CD14-positive monocyte (primary cell): ENCODE data around the gene HAUS6. TPM values are rescaled to one million over a fixed set of nuclear protein-coding genes. Genes with fewer than 3 reads are reported as not detected.
A peak's percentile ranks its signal among the peaks of the same experiment; 100 is the strongest.

Experiments
- DNase-seq, 3 donors: peaks; one replicate each; pipeline ENCODE4 v3.0.0-alpha.2; 2011 to 2022
- H2AFZ ChIP-seq: 2 replicates; pipeline ENCODE4 v1.6.0; 2012; ENCODE audit warnings: mild to moderate bottlenecking, low read depth, low read length, inconsistent platforms; ENCODE audit not compliant: insufficient read depth, poor library complexity, severe bottlenecking
- H3K27ac ChIP-seq, 2 donors: 1 replicate in 1 of 2; 2 replicates in 1 of 2; pipeline ENCODE4 v1.5.1; 2012 to 2013; ENCODE audit warnings: low read length in 2 of 2, control low read depth in 1 of 2, inconsistent platforms in 1 of 2, low read depth in 1 of 2, mild to moderate bottlenecking in 1 of 2
- H3K27me3 ChIP-seq, 2 donors: one replicate each; pipeline versions ENCODE4 v1.6.0 to v1.6.1; 2011 to 2013; ENCODE audit warnings: low read length in 2 of 2; ENCODE audit not compliant: control insufficient read depth in 2 of 2, insufficient read depth in 2 of 2
- H3K36me3 ChIP-seq, 2 donors: replicated peaks in 1 of 2; 1 replicate in 1 of 2; 2 replicates in 1 of 2; pipeline versions ENCODE4 v1.5.1 to v1.6.1; 2012 to 2013; ENCODE audit warnings: low read length in 2 of 2, control low read depth in 1 of 2, inconsistent platforms in 1 of 2, mild to moderate bottlenecking in 1 of 2; ENCODE audit not compliant: insufficient read depth in 2 of 2, control insufficient read depth in 1 of 2
- H3K4me1 ChIP-seq, 2 donors: 1 replicate in 1 of 2; 2 replicates in 1 of 2; pipeline versions ENCODE4 v1.5.1 to v1.6.1; 2012 to 2013; ENCODE audit warnings: low read length in 2 of 2, control low read depth in 1 of 2, inconsistent platforms in 1 of 2, mild to moderate bottlenecking in 1 of 2, moderate library complexity in 1 of 2; ENCODE audit not compliant: insufficient read depth in 2 of 2, control insufficient read depth in 1 of 2
- H3K4me2 ChIP-seq: replicated peaks from 2 replicates; pipeline ENCODE3; 2012; ENCODE audit warnings: low read length, moderate library complexity, mild to moderate bottlenecking; ENCODE audit not compliant: poor library complexity, severe bottlenecking; ENCODE audit errors: extremely low read depth
- H3K4me3 ChIP-seq, 3 experiments: fragments of 200-600 bp in 1 of 3; sonication (generic) in 1 of 3; replicated peaks in 1 of 3; 1 replicate in 2 of 3; 2 replicates in 1 of 3; pipeline ENCODE4 v1.5.1; 2011 to 2013; ENCODE audit warnings: low read length in 3 of 3, mild to moderate bottlenecking in 3 of 3, control low read depth in 2 of 3, low read depth in 2 of 3, inconsistent platforms in 1 of 3, moderate library complexity in 1 of 3
- H3K79me2 ChIP-seq: 2 replicates; pipeline ENCODE4 v1.6.0; 2012; ENCODE audit warnings: mild to moderate bottlenecking, control low read depth, inconsistent platforms, low read length, moderate library complexity; ENCODE audit not compliant: insufficient read depth
- H3K9ac ChIP-seq: 2 replicates; pipeline ENCODE4 v1.6.0; 2017; ENCODE audit warnings: low read length, mild to moderate bottlenecking; ENCODE audit not compliant: insufficient read depth, poor library complexity, severe bottlenecking
- H3K9me3 ChIP-seq, 2 donors: replicated peaks in 1 of 2; 1 replicate in 1 of 2; 2 replicates in 1 of 2; pipeline versions ENCODE4 v1.5.1 to v1.6.1; 2012 to 2013; ENCODE audit warnings: low read length in 2 of 2, control low read depth in 1 of 2; ENCODE audit not compliant: control insufficient read depth in 1 of 2, insufficient read depth in 1 of 2
- H4K20me1 ChIP-seq: 2 replicates; pipeline ENCODE4 v1.6.0; 2012; ENCODE audit warnings: mild to moderate bottlenecking, low read length, control low read depth, moderate library complexity; ENCODE audit not compliant: insufficient read depth
- H3K27ac Mint-ChIP-seq, 7 donors: one replicate each; pipeline ENCODE4 v1.8.0; 2020; ENCODE audit warnings: mild to moderate bottlenecking in 7 of 7, mixed read lengths in 7 of 7, moderate library complexity in 6 of 7, inconsistent platforms in 2 of 7
- H3K27me3 Mint-ChIP-seq, 3 donors: one replicate each; pipeline ENCODE4 v1.8.0; 2021 to 2022; ENCODE audit warnings: low read depth in 3 of 3, mild to moderate bottlenecking in 3 of 3, mixed read lengths in 3 of 3, moderate library complexity in 3 of 3, inconsistent platforms in 1 of 3
- H3K36me3 Mint-ChIP-seq, 2 donors: one replicate each; pipeline ENCODE4 v1.8.0; 2020; ENCODE audit warnings: mixed read lengths in 2 of 2, inconsistent platforms in 1 of 2, mild to moderate bottlenecking in 1 of 2
- H3K4me1 Mint-ChIP-seq: one replicate; pipeline ENCODE4 v1.8.0; 2020; ENCODE audit warnings: mild to moderate bottlenecking, mixed read lengths
- H3K4me3 Mint-ChIP-seq, 2 donors: one replicate each; pipeline ENCODE4 v1.8.0; 2020; ENCODE audit warnings: mild to moderate bottlenecking in 2 of 2, mixed read lengths in 2 of 2, moderate library complexity in 1 of 2
- H3K9me3 Mint-ChIP-seq, 7 donors: one replicate each; pipeline ENCODE4 v1.8.0; 2020 to 2022; ENCODE audit warnings: mixed read lengths in 7 of 7, mild to moderate bottlenecking in 6 of 7, moderate library complexity in 6 of 7, inconsistent platforms in 2 of 7
- CTCF ChIP-seq: fragments of 200-600 bp; IDR thresholded peaks from one replicate; pipeline ENCODE4 v1.8.0; 2022; ENCODE audit warnings: antibody characterized with exemption, mild to moderate bottlenecking
- WGBS: methylation state at CpG from one replicate; pipeline ENCODE4 v1.1.5; 2013; ENCODE audit warnings: missing lambda C conversion rate; ENCODE audit not compliant: insufficient coverage; 5-methylcytosine and 5-hydroxymethylcytosine counted together
- intact Hi-C, 2 donors: fragments of 100-400 bp; cut with micrococcal nuclease; formaldehyde crosslinking; loops; one replicate each; pipeline versions ENCODE4 v1.15.0 to v1.15.1; 2023
- polyA plus RNA-seq, 3 donors: library from polyadenylated mRNA; depleted of rRNA in 1 of 3; unstranded in 2 of 3; stranded (reverse) in 1 of 3; fragments of 300-500 nt in 2 of 3; fragments of >200 nt in 1 of 3; fragmentation: Illumina TruSeq in 2 of 3; gene quantifications; 1 replicate in 2 of 3; 2 replicates in 1 of 3; pipeline ENCODE4 v1.2.3, GENCODE V29; 2012 to 2021

The HAUS6 gene
- polyA plus RNA-seq, 3 donors: 1.3 to 4.1 (median 2.3) TPM

GRCh38 chr9:19120877-19121276, 18.2 kb upstream of the HAUS6 start:
- no peak overlapping the region for H3K27ac ChIP-seq
- Mint-ChIP-seq H3K4me1 (peaks cover 61% of the 10 kb centered on the region), H3K4me3 (no peak overlapping the region)

GRCh38 chr9:19119801-19120440, 17.2 kb upstream of the HAUS6 start:
- no peaks in the 10 kb centered on the region for H3K9me3 Mint-ChIP-seq
- peaks cover 80 to 88% of the 10 kb centered on the region in 2 donors for H3K36me3 Mint-ChIP-seq
- H3K27ac Mint-ChIP-seq: peak overlapping the region; percentile 66 to 93 (median 88)
- Histone ChIP-seq H3K27me3 (no peaks in the 10 kb centered on the region), H3K4me3 (peak overlapping the region in 1 of 3 experiments; percentile 41), H3K27ac (peak overlapping the region in 1 of 2 donors; percentile 57), H2AFZ (no peak overlapping the region), H3K4me1 (peaks cover 39 to 54% of the 10 kb centered on the region in 2 donors), H3K36me3 (peaks cover 56 to 80% of the 10 kb centered on the region in 2 donors), H3K9ac (no peak overlapping the region), H3K9me3 (no peaks in the 10 kb centered on the region), H3K79me2 (peaks cover 3% of the 10 kb centered on the region), H3K4me2 (no peak overlapping the region), H4K20me1 (peaks cover 6% of the 10 kb centered on the region)
- peaks cover 52% of the 10 kb centered on the region for H3K4me1 Mint-ChIP-seq
- no peak overlapping the region for H3K4me3 Mint-ChIP-seq
- H3K27me3 Mint-ChIP-seq: no peaks in the 10 kb centered on the region
- no peak for TF ChIP-seq CTCF
- intact Hi-C loops: no loop called here
- DNase-seq: no peak
- 100% methylated on average over 4 of the region's 7 CpGs for WGBS

More at GRCh38 chr9:19120877-19121276, 18.2 kb upstream of the HAUS6 start:
- no peak overlapping the region for H3K4me2 ChIP-seq
- H4K20me1 ChIP-seq: peaks cover 10% of the 10 kb centered on the region
- H2AFZ ChIP-seq: no peak overlapping the region
- H3K79me2 ChIP-seq: peaks cover 11% of the 10 kb centered on the region
- intact Hi-C loops: no loop called here
- no peaks in the 10 kb centered on the region for H3K9me3 Mint-ChIP-seq
- H3K4me3 ChIP-seq: no peak overlapping the region
- H3K27me3 ChIP-seq: no peaks in the 10 kb centered on the region
- TF ChIP-seq CTCF: no peak
- no peak for DNase-seq
- no peaks in the 10 kb centered on the region for H3K9me3 ChIP-seq
- no peak overlapping the region for H3K9ac ChIP-seq
- H3K27me3 Mint-ChIP-seq: no peaks in the 10 kb centered on the region
- peaks cover 55 to 80% of the 10 kb centered on the region in 2 donors for H3K36me3 ChIP-seq
- peak overlapping the region in 2 of 7 donors; percentile 44 to 50 for H3K27ac Mint-ChIP-seq
- peaks cover 77 to 88% of the 10 kb centered on the region in 2 donors for H3K36me3 Mint-ChIP-seq
- 97% methylated on average over 5 of the region's 6 CpGs for WGBS
- H3K4me1 ChIP-seq: peaks cover 47 to 64% of the 10 kb centered on the region in 2 donors
